GM21737 (cell line): ENCODE data around the gene ANXA6.
A peak's percentile ranks its signal among the peaks of the same experiment; 100 is the strongest.

ENCODE experiments used
- ATAC-seq: cut with Tn5 transposase; IDR thresholded peaks from one replicate; pipeline ENCODE4 v1.9.1; 2021; ENCODE audit warnings: mild to moderate bottlenecking, moderate library complexity; ENCODE audit not compliant: unreplicated experiment

ANXA6 gene

GRCh38 chr5:151130922-151131891, 26.4 kb downstream of the ANXA6 start:
- ATAC-seq = no peak

GRCh38 chr5:151130235-151130921, 27.2 kb downstream of the ANXA6 start:
- ATAC-seq = no peak

- no peak for ATAC-seq
Measured at GRCh38 chr5:151128817-151129216, 28.8 kb downstream of the ANXA6 start.

GRCh38 chr5:151127926-151128325, 29.7 kb downstream of the ANXA6 start:
- no peak for ATAC-seq

GRCh38 chr5:151126199-151126645, 31.4 kb downstream of the ANXA6 start:
- ATAC-seq = no peak

- no peak for ATAC-seq
Measured at GRCh38 chr5:151125421-151125820, 32.2 kb downstream of the ANXA6 start.

- peak; percentile 79 for ATAC-seq
Measured at GRCh38 chr5:151123897-151124751, 33.5 kb downstream of the ANXA6 start.

GRCh38 chr5:151122828-151123227, 34.8 kb downstream of the ANXA6 start:
- ATAC-seq = no peak

GRCh38 chr5:151121665-151122064, 35.9 kb downstream of the ANXA6 start:
- ATAC-seq = no peak

- ATAC-seq = no peak
Measured at GRCh38 chr5:151121095-151121494, 36.5 kb downstream of the ANXA6 start.

- ATAC-seq = no peak
Measured at GRCh38 chr5:151118913-151119575, 38.5 kb downstream of the ANXA6 start.

GRCh38 chr5:151115272-151115905, 42.2 kb downstream of the ANXA6 start:
- no peak for ATAC-seq

- ATAC-seq = no peak
Measured at GRCh38 chr5:151113651-151114050, 43.9 kb downstream of the ANXA6 start.

GRCh38 chr5:151110992-151111391, 46.6 kb downstream of the ANXA6 start:
- ATAC-seq = no peak

- ATAC-seq = no peak
Measured at GRCh38 chr5:151110122-151110681, 47.4 kb downstream of the ANXA6 start.

GRCh38 chr5:151108566-151108965, 49.0 kb downstream of the ANXA6 start:
- ATAC-seq = no peak

- no peak for ATAC-seq
Measured at GRCh38 chr5:151107738-151108520, 49.6 kb downstream of the ANXA6 start.

- no peak for ATAC-seq
Measured at GRCh38 chr5:151107084-151107483, 50.5 kb downstream of the ANXA6 start.

- ATAC-seq = no peak
Measured at GRCh38 chr5:151106509-151106908, 51.1 kb downstream of the ANXA6 start.
